Stimulated activated naive CD8-positive, alpha-beta T cell treated with anti-CD3 and anti-CD28 coated beads, Interleukin-15, Interleukin-2, amounts not matched to agents 100 ng/mL and 50 ng/mL, for 24 hours (primary cell): ENCODE measurements around the gene GFER.

Experiments used
- H3K27ac Mint-ChIP-seq: one replicate; pipeline ENCODE4 v1.8.0; 2021; ENCODE audit warnings: mild to moderate bottlenecking, mixed read lengths
- H3K27me3 Mint-ChIP-seq: one replicate; pipeline ENCODE4 v1.8.0; 2021; ENCODE audit warnings: mixed read lengths
- H3K36me3 Mint-ChIP-seq: one replicate; pipeline ENCODE4 v1.8.0; 2021; ENCODE audit warnings: low read depth, mixed read lengths
- H3K4me1 Mint-ChIP-seq: one replicate; pipeline ENCODE4 v1.8.0; 2021; ENCODE audit warnings: low read depth, mixed read lengths
- H3K4me3 Mint-ChIP-seq: one replicate; pipeline ENCODE4 v1.8.0; 2021; ENCODE audit warnings: mild to moderate bottlenecking, mixed read lengths
- H3K9me3 Mint-ChIP-seq: one replicate; pipeline ENCODE4 v1.8.0; 2021; ENCODE audit warnings: mixed read lengths

GFER gene

GRCh38 chr16:1976951-1977874 is 6.8 kb upstream of the GFER start:
- Mint-ChIP-seq H3K27ac (no peak overlapping the region), H3K27me3 (peaks cover 14% of the 10 kb centered on the region), H3K4me3 (no peak overlapping the region), H3K9me3 (no peaks in the 10 kb centered on the region), H3K4me1 (peaks cover 21% of the 10 kb centered on the region), H3K36me3 (peaks cover 20% of the 10 kb centered on the region)

GRCh38 chr16:1977875-1978268 is 6.1 kb upstream of the GFER start:
- Mint-ChIP-seq H3K27me3 (peaks cover 21% of the 10 kb centered on the region), H3K4me1 (peaks cover 18% of the 10 kb centered on the region), H3K36me3 (peaks cover 20% of the 10 kb centered on the region), H3K9me3 (no peaks in the 10 kb centered on the region), H3K27ac (no peak overlapping the region), H3K4me3 (no peak overlapping the region)

GRCh38 chr16:1978476-1979120 is 5.4 kb upstream of the GFER start:
- no peak overlapping the region for H3K27ac Mint-ChIP-seq
- H3K9me3 Mint-ChIP-seq: no peaks in the 10 kb centered on the region
- H3K4me3 Mint-ChIP-seq: no peak overlapping the region
- H3K4me1 Mint-ChIP-seq: peaks cover 15% of the 10 kb centered on the region
- H3K27me3 Mint-ChIP-seq: peaks cover 25% of the 10 kb centered on the region
- peaks cover 20% of the 10 kb centered on the region for H3K36me3 Mint-ChIP-seq

- H3K36me3 Mint-ChIP-seq: peaks cover 20% of the 10 kb centered on the region
- no peak overlapping the region for H3K27ac Mint-ChIP-seq
- H3K4me1 Mint-ChIP-seq: peaks cover 15% of the 10 kb centered on the region
- H3K9me3 Mint-ChIP-seq: no peaks in the 10 kb centered on the region
- H3K27me3 Mint-ChIP-seq: peaks cover 25% of the 10 kb centered on the region
- H3K4me3 Mint-ChIP-seq: no peak overlapping the region
Measured at GRCh38 chr16:1979271-1980029, 4.5 kb upstream of the GFER start.

- Mint-ChIP-seq H3K27ac (no peak overlapping the region), H3K4me3 (no peak overlapping the region), H3K9me3 (no peaks in the 10 kb centered on the region), H3K27me3 (peaks cover 25% of the 10 kb centered on the region), H3K4me1 (peaks cover 16% of the 10 kb centered on the region), H3K36me3 (peaks cover 13% of the 10 kb centered on the region)
Measured at GRCh38 chr16:1980030-1980769, 3.8 kb upstream of the GFER start.

GRCh38 chr16:1980770-1981087 is 3.3 kb upstream of the GFER start:
- Mint-ChIP-seq H3K27ac (no peak overlapping the region), H3K4me3 (no peak overlapping the region), H3K36me3 (peaks cover 11% of the 10 kb centered on the region), H3K4me1 (peaks cover 21% of the 10 kb centered on the region), H3K27me3 (peaks cover 25% of the 10 kb centered on the region), H3K9me3 (no peaks in the 10 kb centered on the region)

- peak within 1 kb of the TSS; percentile 11 for H3K27ac Mint-ChIP-seq
- H3K4me1 Mint-ChIP-seq: peaks cover 21% of the 10 kb centered on the region
- peaks cover 8% of the 10 kb centered on the region for H3K36me3 Mint-ChIP-seq
- peaks cover 25% of the 10 kb centered on the region for H3K27me3 Mint-ChIP-seq
- H3K9me3 Mint-ChIP-seq: no peaks in the 10 kb centered on the region
- H3K4me3 Mint-ChIP-seq: peak within 1 kb of the TSS; percentile 28
Measured at GRCh38 chr16:1981398-1981836, 2.6 kb upstream of the GFER start, which contains the start of gene NOXO1. TSS of gene NOXO1 (minus strand) at chr16:1981469. CDS start at chr16:1981179, 290 bp downstream.

GRCh38 chr16:1982013-1982433 is 2.0 kb upstream of the GFER start:
- H3K4me3 Mint-ChIP-seq: no peak overlapping the region

GRCh38 chr16:1982991-1983543 is 926 bp upstream of the GFER start:
- H3K27me3 Mint-ChIP-seq: peaks cover 28% of the 10 kb centered on the region
- peaks cover 21% of the 10 kb centered on the region for H3K4me1 Mint-ChIP-seq
- no peak overlapping the region for H3K27ac Mint-ChIP-seq
- peaks cover 7% of the 10 kb centered on the region for H3K36me3 Mint-ChIP-seq
- peak overlapping the region; percentile 73 for H3K4me3 Mint-ChIP-seq
- no peaks in the 10 kb centered on the region for H3K9me3 Mint-ChIP-seq

More at GRCh38 chr16:1982013-1982433, 2.0 kb upstream of the GFER start:
- Mint-ChIP-seq H3K36me3 (peaks cover 12% of the 10 kb centered on the region), H3K27me3 (peaks cover 25% of the 10 kb centered on the region), H3K9me3 (no peaks in the 10 kb centered on the region), H3K4me1 (peaks cover 21% of the 10 kb centered on the region), H3K27ac (no peak overlapping the region)

GRCh38 chr16:1984347-1985225 is 593 bp downstream of the GFER start:
- Mint-ChIP-seq H3K27ac (peak overlapping the region; percentile 72), H3K27me3 (peaks cover 39% of the 10 kb centered on the region), H3K9me3 (no peaks in the 10 kb centered on the region), H3K36me3 (peaks cover 7% of the 10 kb centered on the region), H3K4me3 (peak overlapping the region; percentile 86), H3K4me1 (peaks cover 18% of the 10 kb centered on the region)

- H3K4me3 Mint-ChIP-seq: peak overlapping the region; percentile 86
- H3K9me3 Mint-ChIP-seq: no peaks in the 10 kb centered on the region
- H3K27me3 Mint-ChIP-seq: peaks cover 37% of the 10 kb centered on the region
- H3K27ac Mint-ChIP-seq: no peak overlapping the region
- peaks cover 21% of the 10 kb centered on the region for H3K4me1 Mint-ChIP-seq
- peaks cover 7% of the 10 kb centered on the region for H3K36me3 Mint-ChIP-seq
Measured at GRCh38 chr16:1985466-1986150, 1.6 kb downstream of the GFER start.

- Mint-ChIP-seq H3K27ac (no peak overlapping the region), H3K9me3 (no peaks in the 10 kb centered on the region), H3K36me3 (peaks cover 7% of the 10 kb centered on the region), H3K4me3 (no peak overlapping the region), H3K27me3 (peaks cover 28% of the 10 kb centered on the region), H3K4me1 (peaks cover 26% of the 10 kb centered on the region)
Measured at GRCh38 chr16:1987198-1987597, 3.2 kb downstream of the GFER start.
